Measurements from ENCODE around the gene VARS1. TPM values are rescaled to one million over a fixed set of nuclear protein-coding genes. Genes with fewer than 3 reads are reported as not detected.

VARS1 gene
- total and polyA plus RNA-seq, 2 of the 8 experiments (the other 6 are each of a cell fraction or from before 2014, with no cell fraction given) = 53.5 to 162 TPM

- TF ChIP-seq RXRA (IDR thresholded peaks at IDR 0.05; ENCODE audit: insufficient read depth, low read depth, low read length) (no peak), KDM5A (IDR thresholded peaks at IDR 0.05; ENCODE audit: low read length) (no peak), TAF1 (IDR thresholded peaks at IDR 0.05; ENCODE audit: low read depth, low read length) (peak; percentile 98), CBX5 (IDR thresholded peaks at IDR 0.05; ENCODE audit: low read depth, low read length) (no peak), EP300 (IDR thresholded peaks at IDR 0.05; ENCODE audit: borderline replicate concordance in 1 of 2, low read depth in 2 of 2, low read length in 2 of 2) (no peak), PHF8 (conservative IDR thresholded peaks at IDR 0.05; ENCODE audit: low read depth, low read length) (peak; percentile 86), ZNF274 (IDR thresholded peaks at IDR 0.05; ENCODE audit: borderline replicate concordance, extremely low read depth, low read length) (no peak), CHD2 (IDR thresholded peaks at IDR 0.05; ENCODE audit: low read length) (peak; percentile 38; the same call in 1 of the 2 replicates), SAP30 (IDR thresholded peaks at IDR 0.05; ENCODE audit: insufficient read depth, insufficient replicate concordance, low read length) (no peak)
- TF ChIP-seq, protein P1, sequence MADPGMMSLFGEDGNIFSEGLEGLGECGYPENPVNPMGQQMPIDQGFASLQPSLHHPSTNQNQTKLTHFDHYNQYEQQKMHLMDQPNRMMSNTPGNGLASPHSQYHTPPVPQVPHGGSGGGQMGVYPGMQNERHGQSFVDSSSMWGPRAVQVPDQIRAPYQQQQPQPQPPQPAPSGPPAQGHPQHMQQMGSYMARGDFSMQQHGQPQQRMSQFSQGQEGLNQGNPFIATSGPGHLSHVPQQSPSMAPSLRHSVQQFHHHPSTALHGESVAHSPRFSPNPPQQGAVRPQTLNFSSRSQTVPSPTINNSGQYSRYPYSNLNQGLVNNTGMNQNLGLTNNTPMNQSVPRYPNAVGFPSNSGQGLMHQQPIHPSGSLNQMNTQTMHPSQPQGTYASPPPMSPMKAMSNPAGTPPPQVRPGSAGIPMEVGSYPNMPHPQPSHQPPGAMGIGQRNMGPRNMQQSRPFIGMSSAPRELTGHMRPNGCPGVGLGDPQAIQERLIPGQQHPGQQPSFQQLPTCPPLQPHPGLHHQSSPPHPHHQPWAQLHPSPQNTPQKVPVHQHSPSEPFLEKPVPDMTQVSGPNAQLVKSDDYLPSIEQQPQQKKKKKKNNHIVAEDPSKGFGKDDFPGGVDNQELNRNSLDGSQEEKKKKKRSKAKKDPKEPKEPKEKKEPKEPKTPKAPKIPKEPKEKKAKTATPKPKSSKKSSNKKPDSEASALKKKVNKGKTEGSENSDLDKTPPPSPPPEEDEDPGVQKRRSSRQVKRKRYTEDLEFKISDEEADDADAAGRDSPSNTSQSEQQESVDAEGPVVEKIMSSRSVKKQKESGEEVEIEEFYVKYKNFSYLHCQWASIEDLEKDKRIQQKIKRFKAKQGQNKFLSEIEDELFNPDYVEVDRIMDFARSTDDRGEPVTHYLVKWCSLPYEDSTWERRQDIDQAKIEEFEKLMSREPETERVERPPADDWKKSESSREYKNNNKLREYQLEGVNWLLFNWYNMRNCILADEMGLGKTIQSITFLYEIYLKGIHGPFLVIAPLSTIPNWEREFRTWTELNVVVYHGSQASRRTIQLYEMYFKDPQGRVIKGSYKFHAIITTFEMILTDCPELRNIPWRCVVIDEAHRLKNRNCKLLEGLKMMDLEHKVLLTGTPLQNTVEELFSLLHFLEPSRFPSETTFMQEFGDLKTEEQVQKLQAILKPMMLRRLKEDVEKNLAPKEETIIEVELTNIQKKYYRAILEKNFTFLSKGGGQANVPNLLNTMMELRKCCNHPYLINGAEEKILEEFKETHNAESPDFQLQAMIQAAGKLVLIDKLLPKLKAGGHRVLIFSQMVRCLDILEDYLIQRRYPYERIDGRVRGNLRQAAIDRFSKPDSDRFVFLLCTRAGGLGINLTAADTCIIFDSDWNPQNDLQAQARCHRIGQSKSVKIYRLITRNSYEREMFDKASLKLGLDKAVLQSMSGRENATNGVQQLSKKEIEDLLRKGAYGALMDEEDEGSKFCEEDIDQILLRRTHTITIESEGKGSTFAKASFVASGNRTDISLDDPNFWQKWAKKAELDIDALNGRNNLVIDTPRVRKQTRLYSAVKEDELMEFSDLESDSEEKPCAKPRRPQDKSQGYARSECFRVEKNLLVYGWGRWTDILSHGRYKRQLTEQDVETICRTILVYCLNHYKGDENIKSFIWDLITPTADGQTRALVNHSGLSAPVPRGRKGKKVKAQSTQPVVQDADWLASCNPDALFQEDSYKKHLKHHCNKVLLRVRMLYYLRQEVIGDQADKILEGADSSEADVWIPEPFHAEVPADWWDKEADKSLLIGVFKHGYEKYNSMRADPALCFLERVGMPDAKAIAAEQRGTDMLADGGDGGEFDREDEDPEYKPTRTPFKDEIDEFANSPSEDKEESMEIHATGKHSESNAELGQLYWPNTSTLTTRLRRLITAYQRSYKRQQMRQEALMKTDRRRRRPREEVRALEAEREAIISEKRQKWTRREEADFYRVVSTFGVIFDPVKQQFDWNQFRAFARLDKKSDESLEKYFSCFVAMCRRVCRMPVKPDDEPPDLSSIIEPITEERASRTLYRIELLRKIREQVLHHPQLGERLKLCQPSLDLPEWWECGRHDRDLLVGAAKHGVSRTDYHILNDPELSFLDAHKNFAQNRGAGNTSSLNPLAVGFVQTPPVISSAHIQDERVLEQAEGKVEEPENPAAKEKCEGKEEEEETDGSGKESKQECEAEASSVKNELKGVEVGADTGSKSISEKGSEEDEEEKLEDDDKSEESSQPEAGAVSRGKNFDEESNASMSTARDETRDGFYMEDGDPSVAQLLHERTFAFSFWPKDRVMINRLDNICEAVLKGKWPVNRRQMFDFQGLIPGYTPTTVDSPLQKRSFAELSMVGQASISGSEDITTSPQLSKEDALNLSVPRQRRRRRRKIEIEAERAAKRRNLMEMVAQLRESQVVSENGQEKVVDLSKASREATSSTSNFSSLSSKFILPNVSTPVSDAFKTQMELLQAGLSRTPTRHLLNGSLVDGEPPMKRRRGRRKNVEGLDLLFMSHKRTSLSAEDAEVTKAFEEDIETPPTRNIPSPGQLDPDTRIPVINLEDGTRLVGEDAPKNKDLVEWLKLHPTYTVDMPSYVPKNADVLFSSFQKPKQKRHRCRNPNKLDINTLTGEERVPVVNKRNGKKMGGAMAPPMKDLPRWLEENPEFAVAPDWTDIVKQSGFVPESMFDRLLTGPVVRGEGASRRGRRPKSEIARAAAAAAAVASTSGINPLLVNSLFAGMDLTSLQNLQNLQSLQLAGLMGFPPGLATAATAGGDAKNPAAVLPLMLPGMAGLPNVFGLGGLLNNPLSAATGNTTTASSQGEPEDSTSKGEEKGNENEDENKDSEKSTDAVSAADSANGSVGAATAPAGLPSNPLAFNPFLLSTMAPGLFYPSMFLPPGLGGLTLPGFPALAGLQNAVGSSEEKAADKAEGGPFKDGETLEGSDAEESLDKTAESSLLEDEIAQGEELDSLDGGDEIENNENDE (IDR thresholded peaks at IDR 0.05; ENCODE audit: insufficient replicate concordance, low read length) = no peak
Observed at GRCh38 chr6:31827286-31828079, 31.9 kb upstream of the VARS1 start, which contains the start of gene HSPA1B (continued).
